Common myeloid progenitor, CD34-positive (primary cell): Measurements from ENCODE around the gene SYNDIG1.

ENCODE experiments used
- CTCF ChIA-PET: fragments of 350-600 bp; sonication (Branson Sonifier 250); formaldehyde crosslinking; loops from one replicate; lab custom pipeline; 2021; ENCODE audit warnings: antibody characterized with exemption; lab: Charles Lee
- POLR2A ChIA-PET: fragments of 350-600 bp; sonication (Branson Sonifier 250); formaldehyde crosslinking; loops from one replicate; lab custom pipeline; 2021; ENCODE audit warnings: antibody characterized with exemption; lab: Charles Lee
- DNase-seq, 3 donors: peaks; one replicate each; pipeline versions ENCODE4 v3.0.0 to v3.0.0-alpha.2; 2013
- H3K27ac ChIP-seq, 2 experiments: 1 replicate in 1 of 2; 2 replicates in 1 of 2; pipeline ENCODE4 v1.7.0; 2013; ENCODE audit warnings: inconsistent platforms in 2 of 2, low read length in 2 of 2, mild to moderate bottlenecking in 2 of 2, low read depth in 1 of 2, moderate library complexity in 1 of 2; ENCODE audit not compliant: severe bottlenecking in 2 of 2, insufficient read depth in 1 of 2, poor library complexity in 1 of 2
- H3K27me3 ChIP-seq, 5 experiments: replicated peaks in 2 of 5; 1 replicate in 3 of 5; 2 replicates in 2 of 5; pipeline versions ENCODE4 v1.6.1 to v1.7.0; 2013; ENCODE audit warnings: low read length in 4 of 5, mild to moderate bottlenecking in 2 of 5, moderate library complexity in 2 of 5, inconsistent platforms in 1 of 5; ENCODE audit not compliant: insufficient read depth in 5 of 5, control insufficient read depth in 4 of 5
- H3K36me3 ChIP-seq, 4 experiments: 1 replicate in 2 of 4; 2 replicates in 2 of 4; pipeline versions ENCODE4 v1.6.1 to v1.7.0; 2013; ENCODE audit warnings: low read length in 3 of 4, control low read depth in 1 of 4, mild to moderate bottlenecking in 1 of 4; ENCODE audit not compliant: control insufficient read depth in 4 of 4, insufficient read depth in 4 of 4
- H3K4me1 ChIP-seq, 4 experiments: 1 replicate in 3 of 4; 2 replicates in 1 of 4; pipeline versions ENCODE4 v1.6.1 to v1.7.1; 2013; ENCODE audit warnings: low read length in 3 of 4, mild to moderate bottlenecking in 3 of 4, control low read depth in 1 of 4, inconsistent platforms in 1 of 4, moderate library complexity in 1 of 4; ENCODE audit not compliant: control insufficient read depth in 4 of 4, insufficient read depth in 4 of 4; ENCODE audit errors: control extremely low read depth in 1 of 4
- H3K4me3 ChIP-seq, 7 experiments: 1 replicate in 4 of 7; 2 replicates in 3 of 7; pipeline versions ENCODE4 v1.5.1 to v1.7.0; 2013; ENCODE audit warnings: mild to moderate bottlenecking in 7 of 7, low read length in 6 of 7, moderate library complexity in 6 of 7, inconsistent platforms in 2 of 7, low read depth in 2 of 7, control low read depth in 1 of 7; ENCODE audit not compliant: insufficient read depth in 4 of 7, control insufficient read depth in 1 of 7; ENCODE audit errors: extremely low read depth in 1 of 7
- H3K9me3 ChIP-seq, 5 experiments: 1 replicate in 4 of 5; 2 replicates in 1 of 5; pipeline versions ENCODE4 v1.6.1 to v1.7.1; 2013; ENCODE audit warnings: low read length in 4 of 5, mild to moderate bottlenecking in 2 of 5, inconsistent platforms in 1 of 5, low read depth in 1 of 5, moderate library complexity in 1 of 5; ENCODE audit not compliant: control insufficient read depth in 4 of 5, insufficient read depth in 2 of 5; ENCODE audit errors: control extremely low read depth in 1 of 5
- WGBS: methylation state at CpG from one replicate; pipeline ENCODE4 v1.1.5; 2013; ENCODE audit not compliant: insufficient coverage; 5-methylcytosine and 5-hydroxymethylcytosine counted together

SYNDIG1 gene

DNA sequence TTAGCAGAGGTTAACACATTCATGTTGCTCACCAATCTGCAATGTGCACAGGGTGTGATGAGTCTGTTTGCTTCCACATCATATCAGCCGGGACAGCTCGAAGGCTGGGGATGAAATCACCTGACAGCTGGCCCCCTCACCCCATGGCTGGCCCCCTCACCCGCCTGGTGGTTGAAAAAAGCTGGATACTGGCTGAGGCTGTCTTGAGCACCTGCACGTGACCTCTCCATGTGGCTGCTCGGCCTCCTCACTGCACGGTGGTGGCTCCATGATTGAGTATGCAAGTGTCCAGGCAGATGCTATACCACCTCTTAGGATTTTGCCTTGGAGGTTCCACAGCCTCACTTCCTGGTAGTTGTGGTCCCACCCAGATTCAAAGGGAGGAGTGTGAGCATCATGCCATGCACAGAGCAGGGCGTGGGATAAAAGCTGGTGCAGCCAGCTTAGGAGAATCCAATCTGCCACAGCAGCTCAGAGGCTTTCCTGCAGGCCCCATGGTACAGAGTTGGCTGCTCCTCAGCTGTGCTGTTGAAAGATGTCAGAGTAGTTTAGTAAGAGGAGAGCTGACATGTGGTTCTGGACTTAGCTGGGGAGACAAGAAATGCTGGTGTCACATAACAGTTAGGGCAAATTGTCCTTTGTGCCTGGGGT, 29.6 kb upstream of the SYNDIG1 start:
- no peaks in the 10 kb centered on the region for H3K9me3 ChIP-seq
- no peak overlapping the region for H3K4me3 ChIP-seq
- H3K36me3 ChIP-seq: no peaks in the 10 kb centered on the region
- no peaks in the 10 kb centered on the region for H3K4me1 ChIP-seq
- no peaks in the 10 kb centered on the region for H3K27me3 ChIP-seq
- no peak for DNase-seq
- no peak overlapping the region for H3K27ac ChIP-seq
- 97% methylated on average over 7 of the region's 7 CpGs for WGBS
- POLR2A ChIA-PET: no interaction called here
- CTCF ChIA-PET: interaction anchor here (0.7 kb wide), 1 partner anchor 12 kb away, joined by 3 read pairs; no protein-coding TSS in a partner anchor

DNA sequence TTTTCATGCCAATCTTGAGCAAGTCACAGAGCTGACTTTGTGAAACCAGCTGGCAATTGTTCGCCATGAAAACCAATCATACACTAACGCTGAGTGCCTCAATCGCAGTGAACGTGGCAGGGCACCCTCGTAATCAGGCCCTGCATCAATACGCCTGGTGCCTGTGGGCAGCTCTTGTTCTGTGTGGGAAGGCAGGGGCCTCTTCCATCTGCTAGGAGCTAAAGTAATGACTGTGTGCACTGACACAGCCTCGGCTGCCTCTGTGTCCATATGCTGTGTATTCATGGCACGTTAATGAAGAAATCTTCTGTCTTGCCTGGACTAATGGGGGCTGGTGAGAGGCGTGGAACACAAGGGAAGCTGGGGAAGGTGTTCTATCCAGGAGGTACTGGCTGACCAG, 27.8 kb upstream of the SYNDIG1 start:
- H3K27me3 ChIP-seq: peaks cover 0 to 7% (median 0%) of the 10 kb centered on the region in 5 experiments
- H3K9me3 ChIP-seq: no peaks in the 10 kb centered on the region
- H3K36me3 ChIP-seq: no peaks in the 10 kb centered on the region
- H3K27ac ChIP-seq: no peak overlapping the region
- WGBS: 99% methylated on average over 9 of the region's 9 CpGs
- H3K4me1 ChIP-seq: peaks cover 0 to 4% (median 1%) of the 10 kb centered on the region in 4 experiments
- H3K4me3 ChIP-seq: no peak overlapping the region
- no peak for DNase-seq
- ChIA-PET POLR2A (interaction anchor here (0.5 to 0.6 kb wide), 2 partner anchors 12 to 122 kb away, joined by 3 to 4 read pairs; no protein-coding TSS in a partner anchor), CTCF (interaction anchor here (0.9 kb wide), 1 partner anchor 16 kb away, joined by 3 read pairs; no protein-coding TSS in a partner anchor)

- Histone ChIP-seq H3K27me3 (peaks cover 0 to 7% (median 0%) of the 10 kb centered on the region in 5 experiments), H3K4me3 (no peak overlapping the region), H3K4me1 (peaks cover 0 to 8% (median 1%) of the 10 kb centered on the region in 4 experiments), H3K27ac (no peak overlapping the region), H3K36me3 (no peaks in the 10 kb centered on the region), H3K9me3 (no peaks in the 10 kb centered on the region)
- ChIA-PET POLR2A (no interaction called here), CTCF (interaction anchor here (1.0 kb wide), 1 partner anchor 34 kb away, joined by 3 read pairs; no protein-coding TSS in a partner anchor)
- 100% methylated on average over 1 of the region's 3 CpGs for WGBS
- no peak for DNase-seq
Observed at GRCh38 chr20:24442909-24443308, 26.5 kb upstream of the SYNDIG1 start.

DNA sequence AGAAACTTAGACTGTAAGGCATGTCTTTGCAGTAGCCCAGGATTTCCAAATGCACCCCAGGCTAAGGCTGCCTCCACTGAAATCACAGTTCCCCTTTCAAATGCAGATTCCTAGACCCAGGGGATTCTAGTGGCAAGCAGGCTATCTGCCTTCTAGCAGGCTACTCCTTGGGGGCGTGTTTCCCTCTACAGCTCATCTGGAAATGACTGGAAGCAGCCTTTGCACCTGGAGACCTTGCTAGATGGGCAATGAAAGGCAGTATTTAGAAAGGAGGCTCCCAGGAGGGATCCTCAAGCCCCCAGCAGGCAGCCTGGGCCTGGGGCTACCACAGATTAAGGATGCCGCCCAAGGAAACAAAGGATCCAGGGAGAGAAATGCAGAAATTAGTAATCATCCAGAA, 26.0 kb upstream of the SYNDIG1 start:
- H3K27me3 ChIP-seq: peaks cover 0 to 7% (median 0%) of the 10 kb centered on the region in 5 experiments
- H3K4me1 ChIP-seq: peaks cover 0 to 10% (median 1%) of the 10 kb centered on the region in 4 experiments
- H3K9me3 ChIP-seq: no peaks in the 10 kb centered on the region
- no peak for DNase-seq
- ChIA-PET POLR2A (no interaction called here), CTCF (no interaction called here)
- H3K27ac ChIP-seq: no peak overlapping the region
- no peaks in the 10 kb centered on the region for H3K36me3 ChIP-seq
- WGBS: 88% methylated on average over 1 of the region's 2 CpGs
- H3K4me3 ChIP-seq: no peak overlapping the region

DNA sequence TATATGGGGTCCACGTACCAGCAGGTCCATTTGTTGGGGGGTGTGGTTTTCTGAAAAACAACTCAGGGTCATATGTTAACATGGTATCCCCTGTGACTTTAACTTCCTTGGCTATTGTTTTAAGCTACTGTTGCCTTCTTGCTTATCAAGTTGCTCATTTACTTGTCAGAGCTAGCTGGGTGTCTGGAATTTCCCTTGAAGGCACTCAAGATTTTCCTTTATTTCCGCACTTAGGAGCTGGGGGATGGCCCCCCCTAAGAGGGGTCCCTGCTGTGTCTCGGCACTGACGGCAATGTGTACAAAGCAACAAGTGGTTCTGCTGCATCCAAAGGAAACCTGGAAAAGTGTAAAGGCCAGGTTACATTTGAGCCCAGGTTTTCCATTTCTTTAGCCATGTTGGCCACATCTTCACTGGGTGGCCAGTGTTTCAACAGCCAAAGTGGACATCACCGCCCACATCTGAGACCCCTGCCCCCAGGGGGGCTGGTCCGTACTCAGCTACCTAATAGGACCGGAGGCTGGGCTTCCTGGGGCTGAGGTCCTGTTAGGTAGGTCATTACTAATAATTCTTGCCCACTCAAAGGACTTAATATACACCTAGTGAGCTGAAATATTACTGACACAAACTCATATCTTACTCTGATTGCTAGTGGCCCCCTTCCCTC, 24.8 kb upstream of the SYNDIG1 start:
- no peak overlapping the region for H3K27ac ChIP-seq
- CTCF ChIA-PET: no interaction called here
- WGBS: 94% methylated on average over 6 of the region's 7 CpGs
- H3K27me3 ChIP-seq: peaks cover 0 to 7% (median 0%) of the 10 kb centered on the region in 5 experiments
- H3K9me3 ChIP-seq: no peaks in the 10 kb centered on the region
- POLR2A ChIA-PET: no interaction called here
- H3K4me3 ChIP-seq: no peak overlapping the region
- H3K36me3 ChIP-seq: no peaks in the 10 kb centered on the region
- H3K4me1 ChIP-seq: peaks cover 0 to 12% (median 1%) of the 10 kb centered on the region in 4 experiments
- no peak for DNase-seq

GRCh38 chr20:24445510-24446170, 23.8 kb upstream of the SYNDIG1 start:
- H3K9me3 ChIP-seq: no peaks in the 10 kb centered on the region
- ChIA-PET POLR2A (no interaction called here), CTCF (interaction anchor here (1.3 kb wide), 1 partner anchor 18 kb away, joined by 3 read pairs; no protein-coding TSS in a partner anchor)
- H3K4me3 ChIP-seq: no peak overlapping the region
- WGBS: 41% methylated on average over 8 of the region's 11 CpGs
- peaks cover 0 to 12% (median 1%) of the 10 kb centered on the region in 4 experiments for H3K4me1 ChIP-seq
- peak in 1 of 3 donors; percentile 14 for DNase-seq
- H3K36me3 ChIP-seq: no peaks in the 10 kb centered on the region
- no peak overlapping the region for H3K27ac ChIP-seq
- H3K27me3 ChIP-seq: peaks cover 0 to 7% (median 0%) of the 10 kb centered on the region in 5 experiments
